ENCODE data around the gene ARGLU1.

The ARGLU1 gene

DNA sequence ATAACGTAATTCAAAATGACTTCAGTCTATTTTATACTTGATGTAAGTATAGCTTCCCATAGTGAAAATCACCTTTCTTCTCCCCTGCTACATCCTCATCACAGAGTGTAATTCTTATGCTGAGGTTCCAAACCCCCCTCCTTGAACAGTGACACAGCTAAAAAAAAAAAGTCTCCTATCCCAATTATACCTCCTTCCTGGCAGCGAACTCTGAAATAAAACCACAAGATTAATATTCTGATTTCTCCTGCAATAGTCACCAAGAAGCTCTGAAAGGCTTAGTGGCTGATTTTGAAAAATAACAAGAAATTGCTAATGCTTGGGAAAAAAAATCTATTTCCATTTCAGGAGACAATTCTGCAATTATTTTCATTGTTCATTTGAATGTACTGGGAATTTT lies 68.8 kb downstream of the ARGLU1 start:
- Histone ChIP-seq H3K36me3 (ENCODE audit: insufficient read depth, low read length) (no peaks in the 10 kb centered on the region), H3K4me3 (ENCODE audit: low read depth in 1 of 2, low read length in 2 of 2) (no peak overlapping the region), H3K79me2 (ENCODE audit: insufficient read depth, low read length) (no peaks in the 10 kb centered on the region), H2AFZ (ENCODE audit: low read depth, low read length) (no peak overlapping the region), H4K20me1 (ENCODE audit: insufficient read depth, low read length) (no peaks in the 10 kb centered on the region), H3K9ac (ENCODE audit: low read depth, low read length) (no peak overlapping the region), H3K27me3 (ENCODE audit: insufficient read depth, low read length, poor library complexity) (no peaks in the 10 kb centered on the region), H3K9me3 (ENCODE audit: insufficient read depth, low read length, severe bottlenecking) (no peaks in the 10 kb centered on the region), H3K4me2 (ENCODE audit: insufficient read depth, low read length) (peak overlapping the region; percentile 22; the same call in 1 of the 2 replicates), H3K27ac (ENCODE audit: low read length) (no peak overlapping the region), H3K4me1 (ENCODE audit: insufficient read depth, low read length) (peaks cover 47% of the 10 kb centered on the region)
- DNase-seq (no peak), ATAC-seq (ENCODE audit: insufficient read depth, low read depth) (no peak)
- no peak for TF ChIP-seq EZH2 (IDR thresholded peaks at IDR 0.05; ENCODE audit: borderline replicate concordance, low read depth, low read length, severe bottlenecking)
- TF ChIP-seq, protein P1, sequence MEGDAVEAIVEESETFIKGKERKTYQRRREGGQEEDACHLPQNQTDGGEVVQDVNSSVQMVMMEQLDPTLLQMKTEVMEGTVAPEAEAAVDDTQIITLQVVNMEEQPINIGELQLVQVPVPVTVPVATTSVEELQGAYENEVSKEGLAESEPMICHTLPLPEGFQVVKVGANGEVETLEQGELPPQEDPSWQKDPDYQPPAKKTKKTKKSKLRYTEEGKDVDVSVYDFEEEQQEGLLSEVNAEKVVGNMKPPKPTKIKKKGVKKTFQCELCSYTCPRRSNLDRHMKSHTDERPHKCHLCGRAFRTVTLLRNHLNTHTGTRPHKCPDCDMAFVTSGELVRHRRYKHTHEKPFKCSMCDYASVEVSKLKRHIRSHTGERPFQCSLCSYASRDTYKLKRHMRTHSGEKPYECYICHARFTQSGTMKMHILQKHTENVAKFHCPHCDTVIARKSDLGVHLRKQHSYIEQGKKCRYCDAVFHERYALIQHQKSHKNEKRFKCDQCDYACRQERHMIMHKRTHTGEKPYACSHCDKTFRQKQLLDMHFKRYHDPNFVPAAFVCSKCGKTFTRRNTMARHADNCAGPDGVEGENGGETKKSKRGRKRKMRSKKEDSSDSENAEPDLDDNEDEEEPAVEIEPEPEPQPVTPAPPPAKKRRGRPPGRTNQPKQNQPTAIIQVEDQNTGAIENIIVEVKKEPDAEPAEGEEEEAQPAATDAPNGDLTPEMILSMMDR (IDR thresholded peaks at IDR 0.05; ENCODE audit: borderline replicate concordance, extremely low read depth, low read length, poor library complexity, severe bottlenecking) = no peak

DNA sequence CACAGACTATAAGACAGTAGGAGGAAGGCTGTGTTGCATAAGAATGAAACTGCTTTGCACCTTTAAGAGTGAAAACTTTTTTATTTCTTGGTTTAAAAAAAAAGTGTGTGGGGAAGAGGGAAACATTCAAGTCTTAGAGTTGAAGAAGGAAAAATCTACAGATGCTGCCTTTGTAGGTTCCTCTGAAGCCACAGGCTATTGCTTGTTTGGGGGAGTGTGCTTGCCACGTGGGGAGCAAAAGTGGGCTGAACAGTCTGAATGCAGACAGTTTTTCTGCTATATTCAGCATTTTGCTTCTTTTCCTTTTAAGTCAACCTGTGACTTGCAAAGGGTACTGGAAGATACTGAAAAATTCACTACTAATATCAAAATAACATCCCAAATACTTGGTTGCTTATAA lies 69.4 kb downstream of the ARGLU1 start:
- no peaks in the 10 kb centered on the region for H3K36me3 ChIP-seq (ENCODE audit: insufficient read depth, low read length)
- H3K4me1 ChIP-seq (ENCODE audit: insufficient read depth, low read length) = peaks cover 53% of the 10 kb centered on the region
- no peak for ATAC-seq (ENCODE audit: insufficient read depth, low read depth)
- H3K79me2 ChIP-seq (ENCODE audit: insufficient read depth, low read length) = no peaks in the 10 kb centered on the region
- H3K9ac ChIP-seq (ENCODE audit: low read depth, low read length) = no peak overlapping the region
- H3K4me3 ChIP-seq (ENCODE audit: low read depth in 1 of 2, low read length in 2 of 2) = no peak overlapping the region
- H3K4me2 ChIP-seq (ENCODE audit: insufficient read depth, low read length) = peak overlapping the region; percentile 22
- peak overlapping the region; percentile 24 for H3K27ac ChIP-seq (ENCODE audit: low read length)
- TF ChIP-seq, protein P1 (IDR thresholded peaks at IDR 0.05; ENCODE audit: borderline replicate concordance, extremely low read depth, low read length, poor library complexity, severe bottlenecking) = no peak
- no peak for TF ChIP-seq EZH2 (IDR thresholded peaks at IDR 0.05; ENCODE audit: borderline replicate concordance, low read depth, low read length, severe bottlenecking)
- no peaks in the 10 kb centered on the region for H3K9me3 ChIP-seq (ENCODE audit: insufficient read depth, low read length, severe bottlenecking)
- no peaks in the 10 kb centered on the region for H4K20me1 ChIP-seq (ENCODE audit: insufficient read depth, low read length)
- DNase-seq = peak; percentile 24
- no peak overlapping the region for H2AFZ ChIP-seq (ENCODE audit: low read depth, low read length)
- no peaks in the 10 kb centered on the region for H3K27me3 ChIP-seq (ENCODE audit: insufficient read depth, low read length, poor library complexity)

DNA sequence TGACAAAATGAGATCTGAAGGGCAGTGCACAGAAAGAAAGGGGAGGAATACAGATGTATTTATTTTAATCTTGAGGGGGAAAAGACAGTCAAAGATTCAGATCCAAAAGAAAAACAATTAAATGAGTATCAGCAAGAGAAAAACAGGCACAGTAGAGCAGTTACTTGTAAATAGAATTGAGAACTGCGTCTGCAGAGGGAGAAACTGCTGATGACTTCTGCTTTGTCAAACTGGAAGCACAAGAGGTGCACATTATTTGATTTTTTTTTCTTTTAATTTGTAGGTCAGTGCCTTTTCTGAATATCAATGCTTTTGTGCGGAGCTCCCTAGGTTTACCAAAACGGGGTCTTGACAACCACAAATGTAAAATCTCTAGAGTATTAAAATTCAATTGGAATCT lies 69.8 kb downstream of the ARGLU1 start:
- Histone ChIP-seq H3K9me3 (ENCODE audit: insufficient read depth, low read length, severe bottlenecking) (no peaks in the 10 kb centered on the region), H3K36me3 (ENCODE audit: insufficient read depth, low read length) (no peaks in the 10 kb centered on the region), H3K4me3 (ENCODE audit: low read depth in 1 of 2, low read length in 2 of 2) (no peak overlapping the region), H3K4me2 (ENCODE audit: insufficient read depth, low read length) (0 out of 2 replicates have a peak overlapping the region, but pooled peaks have one; percentile 22), H4K20me1 (ENCODE audit: insufficient read depth, low read length) (no peaks in the 10 kb centered on the region), H3K4me1 (ENCODE audit: insufficient read depth, low read length) (peaks cover 57% of the 10 kb centered on the region), H3K27me3 (ENCODE audit: insufficient read depth, low read length, poor library complexity) (no peaks in the 10 kb centered on the region), H3K27ac (ENCODE audit: low read length) (no peak overlapping the region), H2AFZ (ENCODE audit: low read depth, low read length) (no peak overlapping the region), H3K79me2 (ENCODE audit: insufficient read depth, low read length) (no peaks in the 10 kb centered on the region), H3K9ac (ENCODE audit: low read depth, low read length) (no peak overlapping the region)
- ATAC-seq (ENCODE audit: insufficient read depth, low read depth) (no peak), DNase-seq (no peak)
- TF ChIP-seq, protein P1 (IDR thresholded peaks at IDR 0.05; ENCODE audit: borderline replicate concordance, extremely low read depth, low read length, poor library complexity, severe bottlenecking) = no peak
- no peak for TF ChIP-seq EZH2 (IDR thresholded peaks at IDR 0.05; ENCODE audit: borderline replicate concordance, low read depth, low read length, severe bottlenecking)

DNA sequence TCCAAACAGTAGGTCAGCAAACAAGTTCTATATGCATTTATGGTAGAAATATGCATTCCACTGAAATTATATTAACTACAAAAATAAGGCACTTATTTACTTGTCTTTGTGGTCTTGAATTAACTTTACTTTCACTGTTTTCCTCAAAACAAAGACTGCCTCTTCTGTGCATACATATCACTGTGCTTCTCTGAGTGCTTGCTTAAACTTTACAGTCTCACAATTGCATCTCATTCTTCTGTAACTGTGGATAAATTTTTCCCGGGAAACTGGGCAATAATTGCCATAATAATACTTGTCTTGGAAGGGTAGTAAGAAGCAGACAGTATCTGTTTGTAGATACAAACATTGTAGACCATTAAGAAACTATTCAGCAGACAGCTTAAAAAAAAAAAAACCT lies 70.9 kb downstream of the ARGLU1 start:
- Histone ChIP-seq H3K27ac (ENCODE audit: low read length) (no peak overlapping the region), H3K4me1 (ENCODE audit: insufficient read depth, low read length) (peaks cover 63% of the 10 kb centered on the region), H3K4me3 (ENCODE audit: low read depth in 1 of 2, low read length in 2 of 2) (no peak overlapping the region), H3K9ac (ENCODE audit: low read depth, low read length) (no peak overlapping the region), H3K27me3 (ENCODE audit: insufficient read depth, low read length, poor library complexity) (no peaks in the 10 kb centered on the region), H3K79me2 (ENCODE audit: insufficient read depth, low read length) (no peaks in the 10 kb centered on the region), H2AFZ (ENCODE audit: low read depth, low read length) (no peak overlapping the region), H3K4me2 (ENCODE audit: insufficient read depth, low read length) (no peak overlapping the region), H3K36me3 (ENCODE audit: insufficient read depth, low read length) (no peaks in the 10 kb centered on the region), H3K9me3 (ENCODE audit: insufficient read depth, low read length, severe bottlenecking) (no peaks in the 10 kb centered on the region), H4K20me1 (ENCODE audit: insufficient read depth, low read length) (no peaks in the 10 kb centered on the region)
- TF ChIP-seq EZH2 (IDR thresholded peaks at IDR 0.05; ENCODE audit: borderline replicate concordance, low read depth, low read length, severe bottlenecking) = no peak
- TF ChIP-seq, protein P1 (IDR thresholded peaks at IDR 0.05; ENCODE audit: borderline replicate concordance, extremely low read depth, low read length, poor library complexity, severe bottlenecking) = no peak
- DNase-seq (no peak), ATAC-seq (ENCODE audit: insufficient read depth, low read depth) (no peak)

Data from DND-41 (cell line).